K562 (cell line): Measurements from ENCODE around the gene DGCR8. TPM values are rescaled to one million over a fixed set of nuclear protein-coding genes. Genes with fewer than 3 reads are reported as not detected.

Experiments used
- CC2D1A ChIP-seq: fragments of 450-650 bp; IDR thresholded peaks from 2 replicates; pipeline ENCODE4 v1.6.1; 2017; ENCODE audit warnings: mild to moderate bottlenecking
- CEBPB ChIP-seq: fragments of 450-650 bp; IDR thresholded peaks from 2 replicates; pipeline ENCODE4 v1.6.1; 2016; ENCODE audit warnings: missing genetic modification characterization, missing compliant biosample characterization
- EHMT2 ChIP-seq: fragments of 450-650 bp; IDR thresholded peaks from 2 replicates; pipeline ENCODE4 v1.6.1; 2018; ENCODE audit warnings: antibody characterized with exemption
- FOXP1 ChIP-seq: sonication (generic); formaldehyde crosslinking; IDR thresholded peaks from 2 replicates; pipeline ENCODE4 v1.8.0; 2022; ENCODE audit warnings: mild to moderate bottlenecking, missing genetic modification reagents
- HDGF ChIP-seq: fragments of 450-650 bp; IDR thresholded peaks from 2 replicates; pipeline ENCODE4 v1.6.1; 2016
- RBFOX2 ChIP-seq: fragments of 200-400 bp; formaldehyde crosslinking; IDR thresholded peaks from 2 replicates; pipeline ENCODE4 v1.6.1; 2017; ENCODE audit warnings: low read depth, mild to moderate bottlenecking, low read length, moderate library complexity
- RNF2 ChIP-seq: sonication (generic); IDR thresholded peaks from 2 replicates; pipeline ENCODE4 v1.6.1; 2016
- SP1 ChIP-seq: sonication (generic); formaldehyde crosslinking; IDR thresholded peaks from 2 replicates; pipeline ENCODE4 v1.8.1; 2022; ENCODE audit warnings: mild to moderate bottlenecking, missing genetic modification reagents
- TAF7 ChIP-seq: fragments of 450-650 bp; IDR thresholded peaks from 2 replicates; pipeline ENCODE4 v1.6.1; 2016; ENCODE audit warnings: missing genetic modification characterization, missing compliant biosample characterization
- U2AF2 ChIP-seq: fragments of 200-400 bp; formaldehyde crosslinking; optimal IDR thresholded peaks from 2 replicates; pipeline ENCODE3; 2017; ENCODE audit warnings: low read depth, mild to moderate bottlenecking, low read length
- XRCC5 ChIP-seq: fragments of 200-400 bp; formaldehyde crosslinking; IDR thresholded peaks from 2 replicates; pipeline ENCODE4 v1.6.1; 2017; ENCODE audit warnings: low read depth, mild to moderate bottlenecking, low read length
- ZNF121 ChIP-seq: sonication (generic); formaldehyde crosslinking; conservative IDR thresholded peaks from 2 replicates; pipeline ENCODE4 v1.8.0; 2022; ENCODE audit warnings: missing genetic modification reagents
- ZNF165 ChIP-seq: fragments of 250-450 bp; sonication (Bioruptor Pico); IDR thresholded peaks from 2 replicates; pipeline ENCODE4 v1.4.0; 2020; ENCODE audit warnings: borderline replicate concordance
- polyA plus RNA-seq, 8 experiments: library from polyadenylated mRNA; depleted of rRNA in 4 of 8; stranded (reverse) in 5 of 8; unstranded in 3 of 8; fragments of >200 nt; fragmentation: Nextera tagmentation in 2 of 8; fragmentation: Illumina TruSeq in 1 of 8; extraction: Ambion mirVana in 2 of 8; extraction: Trizol in 1 of 8; gene quantifications; 2 replicates each; pipeline versions ENCODE4 v1.2.1 to v1.2.3, GENCODE V29; 2011 to 2014; ENCODE audit warnings: inconsistent platforms in 1 of 8, missing spikeins in 1 of 8
- total RNA-seq, 7 experiments: library from RNA; depleted of rRNA in 6 of 7; stranded (reverse); fragments of >200 nt in 6 of 7; fragmentation: Illumina TruSeq in 2 of 7; extraction: Trizol in 2 of 7; gene quantifications; 2 replicates each; pipeline versions ENCODE4 v1.2.1 to v1.2.3, GENCODE V29; 2011 to 2021; ENCODE audit warnings: low replicate concordance in 1 of 7
- TF ChIP-seq, protein P1 (sequence below): fragments of 200-600 bp; sonication (generic); IDR thresholded peaks from one replicate; pipeline ENCODE4 v1.6.1; 2012; ENCODE audit warnings: mild to moderate bottlenecking, low read depth, low read length, inconsistent platforms
- TF ChIP-seq, protein P2 (sequence below): fragments of 250-450 bp; sonication (Bioruptor Pico); IDR thresholded peaks from 2 replicates; pipeline ENCODE4 v1.9.0; 2021; ENCODE audit warnings: mild to moderate bottlenecking
- TF ChIP-seq, protein P3 (sequence below): sonication (generic); formaldehyde crosslinking; IDR thresholded peaks from 2 replicates; pipeline ENCODE4 v1.8.0; 2022; ENCODE audit warnings: missing genetic modification reagents, mild to moderate bottlenecking, borderline replicate concordance
- TF ChIP-seq, protein P4 (sequence below): sonication (generic); formaldehyde crosslinking; IDR thresholded peaks from 2 replicates; pipeline ENCODE4 v1.8.1; 2023; ENCODE audit warnings: mild to moderate bottlenecking, missing genetic modification reagents, moderate library complexity

DGCR8 gene
- total and polyA plus RNA-seq, 9 of the 15 experiments (the other 6 are each of a cell fraction or from before 2014, with no cell fraction given), result 5.9 to 144 (median 80.1) TPM

DNA sequence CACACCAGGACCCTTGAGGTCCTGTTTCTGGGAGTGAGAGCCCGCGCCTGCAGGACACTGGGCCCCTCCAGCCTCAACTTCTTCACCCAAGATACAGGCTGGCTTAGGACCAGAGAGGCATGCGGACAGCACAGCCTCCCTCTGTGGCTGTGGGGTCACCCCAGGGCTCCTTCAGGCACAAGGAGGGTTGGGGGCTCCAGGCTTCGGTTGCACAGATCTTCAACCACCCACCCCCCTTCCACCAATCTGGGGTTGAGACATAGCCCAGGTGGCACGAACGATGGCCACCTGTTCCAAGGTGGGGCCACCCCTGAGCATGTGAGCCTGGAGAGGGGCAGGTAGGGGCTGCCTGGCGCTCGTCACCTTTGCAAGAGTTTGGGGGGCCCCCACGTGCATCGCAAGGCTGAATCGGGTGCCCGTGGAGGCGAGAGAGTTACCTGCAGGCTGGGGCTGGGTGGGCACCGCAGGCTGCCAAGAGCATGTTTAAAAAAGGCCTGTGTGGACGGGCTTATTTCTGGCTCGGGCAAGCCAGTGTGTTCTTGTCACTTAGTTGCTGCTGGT is 52.7 kb downstream of the DGCR8 start (continued):
- no peak for TF ChIP-seq ZNF121
- no peak for TF ChIP-seq HDGF
- no peak for TF ChIP-seq SP1 (CRISPR knock-in tag)
- TF ChIP-seq ZNF165 (CRISPR knock-in tag), result 0 out of 2 replicates have a peak, but pooled peaks have one; percentile 49
- TF ChIP-seq TAF7 (tag), result no peak
- TF ChIP-seq, protein P1, sequence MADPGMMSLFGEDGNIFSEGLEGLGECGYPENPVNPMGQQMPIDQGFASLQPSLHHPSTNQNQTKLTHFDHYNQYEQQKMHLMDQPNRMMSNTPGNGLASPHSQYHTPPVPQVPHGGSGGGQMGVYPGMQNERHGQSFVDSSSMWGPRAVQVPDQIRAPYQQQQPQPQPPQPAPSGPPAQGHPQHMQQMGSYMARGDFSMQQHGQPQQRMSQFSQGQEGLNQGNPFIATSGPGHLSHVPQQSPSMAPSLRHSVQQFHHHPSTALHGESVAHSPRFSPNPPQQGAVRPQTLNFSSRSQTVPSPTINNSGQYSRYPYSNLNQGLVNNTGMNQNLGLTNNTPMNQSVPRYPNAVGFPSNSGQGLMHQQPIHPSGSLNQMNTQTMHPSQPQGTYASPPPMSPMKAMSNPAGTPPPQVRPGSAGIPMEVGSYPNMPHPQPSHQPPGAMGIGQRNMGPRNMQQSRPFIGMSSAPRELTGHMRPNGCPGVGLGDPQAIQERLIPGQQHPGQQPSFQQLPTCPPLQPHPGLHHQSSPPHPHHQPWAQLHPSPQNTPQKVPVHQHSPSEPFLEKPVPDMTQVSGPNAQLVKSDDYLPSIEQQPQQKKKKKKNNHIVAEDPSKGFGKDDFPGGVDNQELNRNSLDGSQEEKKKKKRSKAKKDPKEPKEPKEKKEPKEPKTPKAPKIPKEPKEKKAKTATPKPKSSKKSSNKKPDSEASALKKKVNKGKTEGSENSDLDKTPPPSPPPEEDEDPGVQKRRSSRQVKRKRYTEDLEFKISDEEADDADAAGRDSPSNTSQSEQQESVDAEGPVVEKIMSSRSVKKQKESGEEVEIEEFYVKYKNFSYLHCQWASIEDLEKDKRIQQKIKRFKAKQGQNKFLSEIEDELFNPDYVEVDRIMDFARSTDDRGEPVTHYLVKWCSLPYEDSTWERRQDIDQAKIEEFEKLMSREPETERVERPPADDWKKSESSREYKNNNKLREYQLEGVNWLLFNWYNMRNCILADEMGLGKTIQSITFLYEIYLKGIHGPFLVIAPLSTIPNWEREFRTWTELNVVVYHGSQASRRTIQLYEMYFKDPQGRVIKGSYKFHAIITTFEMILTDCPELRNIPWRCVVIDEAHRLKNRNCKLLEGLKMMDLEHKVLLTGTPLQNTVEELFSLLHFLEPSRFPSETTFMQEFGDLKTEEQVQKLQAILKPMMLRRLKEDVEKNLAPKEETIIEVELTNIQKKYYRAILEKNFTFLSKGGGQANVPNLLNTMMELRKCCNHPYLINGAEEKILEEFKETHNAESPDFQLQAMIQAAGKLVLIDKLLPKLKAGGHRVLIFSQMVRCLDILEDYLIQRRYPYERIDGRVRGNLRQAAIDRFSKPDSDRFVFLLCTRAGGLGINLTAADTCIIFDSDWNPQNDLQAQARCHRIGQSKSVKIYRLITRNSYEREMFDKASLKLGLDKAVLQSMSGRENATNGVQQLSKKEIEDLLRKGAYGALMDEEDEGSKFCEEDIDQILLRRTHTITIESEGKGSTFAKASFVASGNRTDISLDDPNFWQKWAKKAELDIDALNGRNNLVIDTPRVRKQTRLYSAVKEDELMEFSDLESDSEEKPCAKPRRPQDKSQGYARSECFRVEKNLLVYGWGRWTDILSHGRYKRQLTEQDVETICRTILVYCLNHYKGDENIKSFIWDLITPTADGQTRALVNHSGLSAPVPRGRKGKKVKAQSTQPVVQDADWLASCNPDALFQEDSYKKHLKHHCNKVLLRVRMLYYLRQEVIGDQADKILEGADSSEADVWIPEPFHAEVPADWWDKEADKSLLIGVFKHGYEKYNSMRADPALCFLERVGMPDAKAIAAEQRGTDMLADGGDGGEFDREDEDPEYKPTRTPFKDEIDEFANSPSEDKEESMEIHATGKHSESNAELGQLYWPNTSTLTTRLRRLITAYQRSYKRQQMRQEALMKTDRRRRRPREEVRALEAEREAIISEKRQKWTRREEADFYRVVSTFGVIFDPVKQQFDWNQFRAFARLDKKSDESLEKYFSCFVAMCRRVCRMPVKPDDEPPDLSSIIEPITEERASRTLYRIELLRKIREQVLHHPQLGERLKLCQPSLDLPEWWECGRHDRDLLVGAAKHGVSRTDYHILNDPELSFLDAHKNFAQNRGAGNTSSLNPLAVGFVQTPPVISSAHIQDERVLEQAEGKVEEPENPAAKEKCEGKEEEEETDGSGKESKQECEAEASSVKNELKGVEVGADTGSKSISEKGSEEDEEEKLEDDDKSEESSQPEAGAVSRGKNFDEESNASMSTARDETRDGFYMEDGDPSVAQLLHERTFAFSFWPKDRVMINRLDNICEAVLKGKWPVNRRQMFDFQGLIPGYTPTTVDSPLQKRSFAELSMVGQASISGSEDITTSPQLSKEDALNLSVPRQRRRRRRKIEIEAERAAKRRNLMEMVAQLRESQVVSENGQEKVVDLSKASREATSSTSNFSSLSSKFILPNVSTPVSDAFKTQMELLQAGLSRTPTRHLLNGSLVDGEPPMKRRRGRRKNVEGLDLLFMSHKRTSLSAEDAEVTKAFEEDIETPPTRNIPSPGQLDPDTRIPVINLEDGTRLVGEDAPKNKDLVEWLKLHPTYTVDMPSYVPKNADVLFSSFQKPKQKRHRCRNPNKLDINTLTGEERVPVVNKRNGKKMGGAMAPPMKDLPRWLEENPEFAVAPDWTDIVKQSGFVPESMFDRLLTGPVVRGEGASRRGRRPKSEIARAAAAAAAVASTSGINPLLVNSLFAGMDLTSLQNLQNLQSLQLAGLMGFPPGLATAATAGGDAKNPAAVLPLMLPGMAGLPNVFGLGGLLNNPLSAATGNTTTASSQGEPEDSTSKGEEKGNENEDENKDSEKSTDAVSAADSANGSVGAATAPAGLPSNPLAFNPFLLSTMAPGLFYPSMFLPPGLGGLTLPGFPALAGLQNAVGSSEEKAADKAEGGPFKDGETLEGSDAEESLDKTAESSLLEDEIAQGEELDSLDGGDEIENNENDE, result no peak
- TF ChIP-seq, protein P2, sequence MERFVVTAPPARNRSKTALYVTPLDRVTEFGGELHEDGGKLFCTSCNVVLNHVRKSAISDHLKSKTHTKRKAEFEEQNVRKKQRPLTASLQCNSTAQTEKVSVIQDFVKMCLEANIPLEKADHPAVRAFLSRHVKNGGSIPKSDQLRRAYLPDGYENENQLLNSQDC (CRISPR knock-in tag), result no peak
- no peak for TF ChIP-seq RNF2
- no peak for TF ChIP-seq CEBPB (tag)
- TF ChIP-seq CC2D1A, result no peak
- no peak for TF ChIP-seq XRCC5
- TF ChIP-seq FOXP1, result no peak
- no peak for TF ChIP-seq EHMT2
- no peak for TF ChIP-seq U2AF2
- TF ChIP-seq, protein P3, sequence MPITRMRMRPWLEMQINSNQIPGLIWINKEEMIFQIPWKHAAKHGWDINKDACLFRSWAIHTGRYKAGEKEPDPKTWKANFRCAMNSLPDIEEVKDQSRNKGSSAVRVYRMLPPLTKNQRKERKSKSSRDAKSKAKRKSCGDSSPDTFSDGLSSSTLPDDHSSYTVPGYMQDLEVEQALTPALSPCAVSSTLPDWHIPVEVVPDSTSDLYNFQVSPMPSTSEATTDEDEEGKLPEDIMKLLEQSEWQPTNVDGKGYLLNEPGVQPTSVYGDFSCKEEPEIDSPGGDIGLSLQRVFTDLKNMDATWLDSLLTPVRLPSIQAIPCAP, result no peak
- TF ChIP-seq, protein P4, sequence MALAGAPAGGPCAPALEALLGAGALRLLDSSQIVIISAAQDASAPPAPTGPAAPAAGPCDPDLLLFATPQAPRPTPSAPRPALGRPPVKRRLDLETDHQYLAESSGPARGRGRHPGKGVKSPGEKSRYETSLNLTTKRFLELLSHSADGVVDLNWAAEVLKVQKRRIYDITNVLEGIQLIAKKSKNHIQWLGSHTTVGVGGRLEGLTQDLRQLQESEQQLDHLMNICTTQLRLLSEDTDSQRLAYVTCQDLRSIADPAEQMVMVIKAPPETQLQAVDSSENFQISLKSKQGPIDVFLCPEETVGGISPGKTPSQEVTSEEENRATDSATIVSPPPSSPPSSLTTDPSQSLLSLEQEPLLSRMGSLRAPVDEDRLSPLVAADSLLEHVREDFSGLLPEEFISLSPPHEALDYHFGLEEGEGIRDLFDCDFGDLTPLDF, result peak; percentile 86; the same call in 1 of the 2 replicates
- TF ChIP-seq RBFOX2, result peak; percentile 36
